HL-60 (cell line): Measurements from ENCODE around the gene PCGF2.

Experiments used
- DNase-seq, 2 experiments: peaks; one replicate each; pipeline ENCODE4 v3.0.0-alpha.2; 2010 to 2020; ENCODE audit warnings: low read depth in 1 of 2, low spot score in 1 of 2
- H3K27ac ChIP-seq: fragments of 250-450 bp; sonication (Bioruptor Pico); replicated peaks from 2 replicates; pipeline ENCODE4 v1.5.1; 2020; ENCODE audit warnings: mild to moderate bottlenecking, moderate library complexity
- H3K27me3 ChIP-seq: fragments of 250-450 bp; sonication (Bioruptor Pico); 2 replicates; pipeline ENCODE4 v1.5.1; 2021; ENCODE audit warnings: mild to moderate bottlenecking, moderate library complexity; ENCODE audit not compliant: insufficient read depth, poor library complexity, severe bottlenecking
- H3K4me3 ChIP-seq: replicated peaks from 2 replicates; pipeline ENCODE4 v1.5.1; 2011; ENCODE audit warnings: mild to moderate bottlenecking, control low read depth, low read length; ENCODE audit not compliant: insufficient read depth
- GABPA ChIP-seq: IDR thresholded peaks from 2 replicates; pipeline ENCODE4 v1.6.1; 2012; ENCODE audit warnings: low read depth
- POLR2AphosphoS5 ChIP-seq: IDR thresholded peaks from 2 replicates; pipeline ENCODE4 v1.6.1; 2012; ENCODE audit warnings: low read depth
- SPI1 ChIP-seq: IDR thresholded peaks from 2 replicates; pipeline ENCODE4 v1.6.1; 2012; ENCODE audit warnings: low read depth, mild to moderate bottlenecking, borderline replicate concordance
- TF ChIP-seq, protein P1 (sequence below): IDR thresholded peaks from 2 replicates; pipeline ENCODE4 v1.6.1; 2012; ENCODE audit warnings: low read depth; ENCODE audit not compliant: insufficient replicate concordance
- TF ChIP-seq, protein P2 (sequence below): IDR thresholded peaks from one replicate; pipeline ENCODE4 v1.5.1; 2011; ENCODE audit warnings: low read length, control low read depth, inconsistent platforms; ENCODE audit not compliant: insufficient read depth

The PCGF2 gene

DNA sequence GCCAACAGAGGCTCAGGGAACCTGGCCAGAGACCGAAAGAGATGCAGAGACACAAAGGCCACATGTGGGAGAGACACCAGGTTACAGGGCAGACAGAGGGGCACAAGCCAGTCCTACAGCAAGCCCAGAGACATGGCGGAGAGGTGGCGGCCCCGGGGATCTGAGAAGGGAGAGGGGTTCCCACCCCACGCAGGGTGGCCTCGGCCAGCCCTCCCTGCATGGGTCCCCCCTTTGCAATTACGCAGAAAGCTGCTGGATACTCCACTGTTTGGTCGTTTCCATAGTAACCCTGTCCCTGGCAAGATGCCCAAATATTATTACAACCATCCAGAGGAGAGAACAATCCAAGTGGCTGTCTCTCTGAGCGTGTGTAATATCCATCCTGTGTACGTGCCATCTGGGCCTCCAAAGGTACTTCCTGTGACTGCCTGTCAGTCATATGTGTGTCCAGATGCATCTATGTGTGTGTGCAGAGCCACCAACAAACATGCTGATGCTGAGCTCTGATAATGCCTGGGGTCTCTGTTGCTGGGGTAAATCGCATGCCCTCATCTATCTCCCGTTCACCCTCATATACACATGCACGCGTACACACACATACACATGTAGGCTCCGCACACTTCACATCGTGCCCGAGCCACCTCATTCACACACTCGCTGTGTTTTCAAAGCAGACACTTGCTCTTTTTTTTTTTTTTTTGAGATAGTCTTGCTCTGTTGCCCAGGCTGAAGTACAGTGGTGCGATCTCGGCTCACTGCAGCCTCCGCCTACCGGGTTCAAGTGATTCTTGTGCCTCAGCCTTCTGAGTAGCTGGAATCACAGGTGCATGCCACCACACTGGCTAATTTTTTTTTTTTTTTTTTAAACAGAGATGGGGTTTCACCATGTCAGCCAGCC is 5.5 kb downstream of the PCGF2 start:
- peak in 1 of 2 experiments; percentile 22 for DNase-seq
- Histone ChIP-seq H3K27ac (no peak overlapping the region), H3K27me3 (peaks cover 19% of the 10 kb centered on the region), H3K4me3 (no peak overlapping the region)
- TF ChIP-seq, protein P1, sequence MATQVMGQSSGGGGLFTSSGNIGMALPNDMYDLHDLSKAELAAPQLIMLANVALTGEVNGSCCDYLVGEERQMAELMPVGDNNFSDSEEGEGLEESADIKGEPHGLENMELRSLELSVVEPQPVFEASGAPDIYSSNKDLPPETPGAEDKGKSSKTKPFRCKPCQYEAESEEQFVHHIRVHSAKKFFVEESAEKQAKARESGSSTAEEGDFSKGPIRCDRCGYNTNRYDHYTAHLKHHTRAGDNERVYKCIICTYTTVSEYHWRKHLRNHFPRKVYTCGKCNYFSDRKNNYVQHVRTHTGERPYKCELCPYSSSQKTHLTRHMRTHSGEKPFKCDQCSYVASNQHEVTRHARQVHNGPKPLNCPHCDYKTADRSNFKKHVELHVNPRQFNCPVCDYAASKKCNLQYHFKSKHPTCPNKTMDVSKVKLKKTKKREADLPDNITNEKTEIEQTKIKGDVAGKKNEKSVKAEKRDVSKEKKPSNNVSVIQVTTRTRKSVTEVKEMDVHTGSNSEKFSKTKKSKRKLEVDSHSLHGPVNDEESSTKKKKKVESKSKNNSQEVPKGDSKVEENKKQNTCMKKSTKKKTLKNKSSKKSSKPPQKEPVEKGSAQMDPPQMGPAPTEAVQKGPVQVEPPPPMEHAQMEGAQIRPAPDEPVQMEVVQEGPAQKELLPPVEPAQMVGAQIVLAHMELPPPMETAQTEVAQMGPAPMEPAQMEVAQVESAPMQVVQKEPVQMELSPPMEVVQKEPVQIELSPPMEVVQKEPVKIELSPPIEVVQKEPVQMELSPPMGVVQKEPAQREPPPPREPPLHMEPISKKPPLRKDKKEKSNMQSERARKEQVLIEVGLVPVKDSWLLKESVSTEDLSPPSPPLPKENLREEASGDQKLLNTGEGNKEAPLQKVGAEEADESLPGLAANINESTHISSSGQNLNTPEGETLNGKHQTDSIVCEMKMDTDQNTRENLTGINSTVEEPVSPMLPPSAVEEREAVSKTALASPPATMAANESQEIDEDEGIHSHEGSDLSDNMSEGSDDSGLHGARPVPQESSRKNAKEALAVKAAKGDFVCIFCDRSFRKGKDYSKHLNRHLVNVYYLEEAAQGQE, result no peak
- TF ChIP-seq, protein P2, sequence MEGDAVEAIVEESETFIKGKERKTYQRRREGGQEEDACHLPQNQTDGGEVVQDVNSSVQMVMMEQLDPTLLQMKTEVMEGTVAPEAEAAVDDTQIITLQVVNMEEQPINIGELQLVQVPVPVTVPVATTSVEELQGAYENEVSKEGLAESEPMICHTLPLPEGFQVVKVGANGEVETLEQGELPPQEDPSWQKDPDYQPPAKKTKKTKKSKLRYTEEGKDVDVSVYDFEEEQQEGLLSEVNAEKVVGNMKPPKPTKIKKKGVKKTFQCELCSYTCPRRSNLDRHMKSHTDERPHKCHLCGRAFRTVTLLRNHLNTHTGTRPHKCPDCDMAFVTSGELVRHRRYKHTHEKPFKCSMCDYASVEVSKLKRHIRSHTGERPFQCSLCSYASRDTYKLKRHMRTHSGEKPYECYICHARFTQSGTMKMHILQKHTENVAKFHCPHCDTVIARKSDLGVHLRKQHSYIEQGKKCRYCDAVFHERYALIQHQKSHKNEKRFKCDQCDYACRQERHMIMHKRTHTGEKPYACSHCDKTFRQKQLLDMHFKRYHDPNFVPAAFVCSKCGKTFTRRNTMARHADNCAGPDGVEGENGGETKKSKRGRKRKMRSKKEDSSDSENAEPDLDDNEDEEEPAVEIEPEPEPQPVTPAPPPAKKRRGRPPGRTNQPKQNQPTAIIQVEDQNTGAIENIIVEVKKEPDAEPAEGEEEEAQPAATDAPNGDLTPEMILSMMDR, result no peak
- TF ChIP-seq SPI1 (no peak), GABPA (no peak), POLR2AphosphoS5 (no peak)

DNA sequence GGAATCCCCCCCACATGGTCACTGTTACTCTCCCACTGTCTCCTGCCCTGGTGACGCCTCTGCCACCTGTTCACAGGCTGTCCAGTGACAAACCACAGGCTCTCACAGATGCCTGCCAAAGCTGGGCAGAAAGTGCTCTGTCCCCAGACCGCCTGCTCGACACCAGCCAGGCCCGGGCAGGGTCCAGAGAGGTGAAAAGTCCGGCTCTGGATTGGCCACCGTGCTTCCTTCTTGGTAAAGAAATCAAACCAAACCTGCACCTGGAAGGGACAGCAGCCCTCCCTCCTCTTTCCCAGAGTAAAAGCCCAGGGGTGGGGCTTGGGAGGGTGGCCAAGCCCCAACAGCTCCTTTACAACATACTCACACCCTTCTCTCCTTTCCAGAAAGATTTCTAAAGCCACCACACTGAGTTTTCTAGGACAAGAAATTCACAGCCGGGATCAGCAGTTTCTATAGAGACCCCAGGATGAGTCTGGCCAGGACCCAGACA is 6.2 kb downstream of the PCGF2 start:
- H3K4me3 ChIP-seq, result no peak overlapping the region
- H3K27ac ChIP-seq, result no peak overlapping the region

DNA sequence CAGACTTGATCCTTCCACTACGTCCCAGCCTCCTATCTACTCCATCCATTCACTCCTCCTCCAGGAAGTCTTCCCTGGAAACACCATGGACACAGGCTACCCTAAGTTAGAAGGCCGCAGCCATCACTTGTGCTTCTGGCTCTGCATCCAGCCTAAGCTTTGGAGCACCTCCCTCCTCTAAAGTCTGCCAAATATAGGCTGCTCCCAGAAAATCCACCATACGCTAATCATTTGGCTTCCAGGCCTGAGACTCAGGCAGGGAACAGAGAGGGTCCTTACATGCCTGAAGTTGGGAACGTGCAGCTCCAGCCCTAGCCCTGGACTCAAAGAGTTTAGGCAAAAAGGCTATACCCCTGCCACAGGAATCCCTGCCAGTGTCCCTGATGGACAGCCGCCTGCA is 6.7 kb downstream of the PCGF2 start:
- Histone ChIP-seq H3K27ac (no peak overlapping the region), H3K4me3 (no peak overlapping the region), H3K27me3 (peaks cover 9% of the 10 kb centered on the region)
- TF ChIP-seq, protein P1, result no peak
- TF ChIP-seq SPI1, result no peak
- TF ChIP-seq POLR2AphosphoS5, result no peak
- DNase-seq, result no peak

More for the DNA sequence above, 6.2 kb downstream of the PCGF2 start:
- H3K27me3 ChIP-seq, result peaks cover 14% of the 10 kb centered on the region
- TF ChIP-seq, protein P1, result no peak
- TF ChIP-seq GABPA (no peak), POLR2AphosphoS5 (no peak), SPI1 (no peak)
- TF ChIP-seq, protein P2, result no peak
- no peak for DNase-seq
